HG03442 (cell line): ENCODE data around the gene PIK3IP1.
"Not testable (repeated sequence)": the region's sequence is repeated elsewhere in the genome, so short reads cannot be mapped to it uniquely, and the experiment has no call there.

Source experiments
- ATAC-seq: cut with Tn5 transposase; IDR thresholded peaks from one replicate; pipeline ENCODE4 v1.9.1; 2021; ENCODE audit warnings: mild to moderate bottlenecking, moderate library complexity; ENCODE audit not compliant: unreplicated experiment

The PIK3IP1 gene

GRCh38 chr22:31259798-31260473 lies 32.4 kb downstream of the PIK3IP1 start:
- ATAC-seq: no peak

- ATAC-seq: no peak
Observed at GRCh38 chr22:31253949-31254348, 38.3 kb downstream of the PIK3IP1 start.

GRCh38 chr22:31250740-31251600 lies 41.3 kb downstream of the PIK3IP1 start:
- ATAC-seq: no peak

- ATAC-seq: no peak
Observed at GRCh38 chr22:31248965-31249958, 43.0 kb downstream of the PIK3IP1 start.

GRCh38 chr22:31248138-31248745 lies 44.0 kb downstream of the PIK3IP1 start:
- ATAC-seq: no peak

GRCh38 chr22:31247726-31248125 lies 44.6 kb downstream of the PIK3IP1 start:
- no peak for ATAC-seq

GRCh38 chr22:31246687-31247086 lies 45.6 kb downstream of the PIK3IP1 start:
- no peak for ATAC-seq

GRCh38 chr22:31245998-31246397 lies 46.3 kb downstream of the PIK3IP1 start:
- not testable (repeated sequence) for ATAC-seq

GRCh38 chr22:31244943-31245451 lies 47.3 kb downstream of the PIK3IP1 start:
- ATAC-seq: no peak

- ATAC-seq: no peak
Observed at GRCh38 chr22:31244046-31244942, 48.0 kb downstream of the PIK3IP1 start.

- ATAC-seq: no peak
Observed at GRCh38 chr22:31243339-31244045, 48.8 kb downstream of the PIK3IP1 start.

GRCh38 chr22:31241936-31242335 lies 50.4 kb downstream of the PIK3IP1 start:
- no peak for ATAC-seq

- no peak for ATAC-seq
Observed at GRCh38 chr22:31241200-31241599, 51.1 kb downstream of the PIK3IP1 start.

GRCh38 chr22:31239771-31240370 lies 52.4 kb downstream of the PIK3IP1 start:
- no peak for ATAC-seq

GRCh38 chr22:31238057-31238456 lies 54.2 kb downstream of the PIK3IP1 start:
- peak; percentile 38 for ATAC-seq

- not testable (repeated sequence) for ATAC-seq
Observed at GRCh38 chr22:31236044-31236443, 56.2 kb downstream of the PIK3IP1 start.

- ATAC-seq: no peak
Observed at GRCh38 chr22:31235081-31235480, 57.2 kb downstream of the PIK3IP1 start.

GRCh38 chr22:31233001-31233400 lies 59.3 kb downstream of the PIK3IP1 start:
- no peak for ATAC-seq
